Lower leg skin (tissue), 4 donors: ENCODE measurements around the gene AEBP2. TPM values are rescaled to one million over a fixed set of nuclear protein-coding genes. Genes with fewer than 3 reads are reported as not detected.
"Not testable (repeated sequence)": the region's sequence is repeated elsewhere in the genome, so short reads cannot be mapped to it uniquely, and the experiment has no call there.

Source experiments
- DNase-seq, 2 donors: peaks; one replicate each; pipeline ENCODE4 v3.0.0-alpha.2; 2019; ENCODE audit warnings: low spot score in 2 of 2
- H3K4me3 ChIP-seq: fragments of 200-600 bp; sonication (generic); 2 replicates; pipeline ENCODE4 v1.5.1; 2017; ENCODE audit warnings: mild to moderate bottlenecking, low read depth; ENCODE audit not compliant: poor library complexity, severe bottlenecking
- POLR2A ChIP-seq, 2 donors: fragments of 450-650 bp; IDR thresholded peaks; one replicate each; pipeline ENCODE4 v1.6.1; 2016 to 2017; ENCODE audit warnings: antibody characterized with exemption in 2 of 2, mild to moderate bottlenecking in 1 of 2, moderate library complexity in 1 of 2
- WGBS, 2 donors: methylation state at CpG; one replicate each; pipeline ENCODE4 v1.1.5; 2018; 5-methylcytosine and 5-hydroxymethylcytosine counted together
- intact Hi-C: fragments of 100-400 bp; cut with DNase I; formaldehyde crosslinking; loops from one replicate; pipeline ENCODE4 v1.15.0; 2023; ENCODE audit warnings: low total_unique reads
- total RNA-seq, 4 donors: library from RNA; depleted of rRNA; stranded (reverse); fragments of >200 nt; gene quantifications; one replicate each; pipeline ENCODE4 v1.1.0, GENCODE V29; 2016
- TF ChIP-seq, protein P1 (sequence below), 3 donors: fragments of 450-650 bp; IDR thresholded peaks; one replicate each; pipeline ENCODE4 v1.5.1; 2016; ENCODE audit warnings: antibody characterized with exemption in 3 of 3, mild to moderate bottlenecking in 3 of 3, moderate library complexity in 2 of 3

Gene AEBP2
- total RNA-seq, 4 donors from 2014 or later = 31.4 to 70.9 (median 54.0) TPM

- DNase-seq = no peak
- 78 to 83% methylated on average over 4 of the region's 4 CpGs for WGBS, 2 donors
- intact Hi-C loops = no loop called here
- TF ChIP-seq, protein P1, sequence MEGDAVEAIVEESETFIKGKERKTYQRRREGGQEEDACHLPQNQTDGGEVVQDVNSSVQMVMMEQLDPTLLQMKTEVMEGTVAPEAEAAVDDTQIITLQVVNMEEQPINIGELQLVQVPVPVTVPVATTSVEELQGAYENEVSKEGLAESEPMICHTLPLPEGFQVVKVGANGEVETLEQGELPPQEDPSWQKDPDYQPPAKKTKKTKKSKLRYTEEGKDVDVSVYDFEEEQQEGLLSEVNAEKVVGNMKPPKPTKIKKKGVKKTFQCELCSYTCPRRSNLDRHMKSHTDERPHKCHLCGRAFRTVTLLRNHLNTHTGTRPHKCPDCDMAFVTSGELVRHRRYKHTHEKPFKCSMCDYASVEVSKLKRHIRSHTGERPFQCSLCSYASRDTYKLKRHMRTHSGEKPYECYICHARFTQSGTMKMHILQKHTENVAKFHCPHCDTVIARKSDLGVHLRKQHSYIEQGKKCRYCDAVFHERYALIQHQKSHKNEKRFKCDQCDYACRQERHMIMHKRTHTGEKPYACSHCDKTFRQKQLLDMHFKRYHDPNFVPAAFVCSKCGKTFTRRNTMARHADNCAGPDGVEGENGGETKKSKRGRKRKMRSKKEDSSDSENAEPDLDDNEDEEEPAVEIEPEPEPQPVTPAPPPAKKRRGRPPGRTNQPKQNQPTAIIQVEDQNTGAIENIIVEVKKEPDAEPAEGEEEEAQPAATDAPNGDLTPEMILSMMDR (IDR thresholded peaks at IDR 0.05) = no peak
- TF ChIP-seq POLR2A (IDR thresholded peaks at IDR 0.05) = no peak
- H3K4me3 ChIP-seq = no peak overlapping the region
Observed at GRCh38 chr12:19545301-19545700, 106.0 kb downstream of the AEBP2 start.

- 31 to 33% methylated on average over 4 of the region's 4 CpGs for WGBS, 2 donors
- intact Hi-C loops = no loop called here
- H3K4me3 ChIP-seq = no peak overlapping the region
- TF ChIP-seq, protein P1 (IDR thresholded peaks at IDR 0.05) = no peak
- TF ChIP-seq POLR2A (IDR thresholded peaks at IDR 0.05) = no peak
- peak in 1 of 2 donors; percentile 75 for DNase-seq
Observed at GRCh38 chr12:19546027-19546426, 106.7 kb downstream of the AEBP2 start.

DNA sequence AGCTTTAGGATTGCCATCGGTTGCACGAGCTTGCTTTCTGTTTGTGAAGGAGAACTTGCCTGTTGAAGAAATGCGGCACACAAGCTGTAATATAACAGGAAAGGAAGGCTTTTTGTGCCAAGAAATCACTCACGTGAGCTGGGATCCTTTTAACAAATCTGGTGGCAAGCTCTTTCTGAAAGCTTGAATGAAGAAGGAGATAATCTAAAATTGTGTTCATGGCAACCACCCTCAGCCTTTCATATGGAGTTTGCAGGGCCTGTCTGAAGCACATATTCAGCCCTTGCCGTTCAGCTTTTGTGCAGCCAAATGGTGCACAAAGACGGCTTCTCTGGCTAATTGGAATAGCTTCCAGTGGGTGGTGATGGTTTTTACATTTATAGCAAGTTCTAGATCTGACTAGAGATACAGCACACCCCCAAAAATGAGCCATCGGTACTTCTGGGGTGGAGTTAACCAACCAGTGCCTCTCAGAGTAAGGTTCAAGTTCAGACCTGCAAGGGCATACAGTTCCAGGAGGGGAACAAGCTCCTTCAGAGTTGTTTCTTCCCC, 107.4 kb downstream of the AEBP2 start:
- TF ChIP-seq POLR2A (IDR thresholded peaks at IDR 0.05) = no peak
- TF ChIP-seq, protein P1 (IDR thresholded peaks at IDR 0.05) = no peak
- intact Hi-C loops = no loop called here
- DNase-seq = peak in 1 of 2 donors; percentile 38
- 9 to 12% methylated on average over 7 of the region's 7 CpGs for WGBS, 2 donors
- no peak overlapping the region for H3K4me3 ChIP-seq

- no peak overlapping the region for H3K4me3 ChIP-seq
- intact Hi-C loops = no loop called here
- no peak for TF ChIP-seq POLR2A (IDR thresholded peaks at IDR 0.05)
- TF ChIP-seq, protein P1 (IDR thresholded peaks at IDR 0.05) = no peak
- no peak for DNase-seq
Observed at GRCh38 chr12:19547271-19547671, 108.0 kb downstream of the AEBP2 start.

GRCh38 chr12:19548834-19549233, 109.5 kb downstream of the AEBP2 start:
- intact Hi-C loops = no loop called here
- WGBS, 2 donors = 87 to 95% methylated on average over 4 of the region's 4 CpGs
- no peak for DNase-seq
- no peak overlapping the region for H3K4me3 ChIP-seq
- TF ChIP-seq POLR2A (IDR thresholded peaks at IDR 0.05) = no peak
- TF ChIP-seq, protein P1 (IDR thresholded peaks at IDR 0.05) = no peak

DNA sequence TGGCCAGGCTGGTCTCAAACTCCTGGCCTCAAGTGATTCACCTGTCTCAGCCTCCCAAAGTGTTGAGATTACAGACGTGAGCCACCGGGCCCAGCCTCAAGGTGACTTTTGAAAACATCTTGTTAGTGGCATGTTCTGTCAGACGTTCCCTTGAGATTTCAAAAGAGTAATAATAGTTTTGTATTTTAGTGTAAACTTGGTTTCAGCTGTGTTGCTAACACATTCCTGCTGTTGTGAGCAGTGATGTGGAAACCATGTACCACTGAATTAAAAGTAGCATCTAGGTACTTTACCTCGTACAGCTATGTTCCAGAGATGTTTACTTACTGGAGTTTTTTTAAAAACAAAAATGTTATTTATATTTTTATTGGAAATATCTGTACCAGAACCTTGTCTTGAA, 111.3 kb downstream of the AEBP2 start:
- WGBS, 2 donors = 84 to 95% methylated on average over 4 of the region's 4 CpGs
- no peak for TF ChIP-seq POLR2A (IDR thresholded peaks at IDR 0.05)
- TF ChIP-seq, protein P1 (IDR thresholded peaks at IDR 0.05) = no peak
- H3K4me3 ChIP-seq = no peak overlapping the region
- intact Hi-C loops = no loop called here
- no peak for DNase-seq

GRCh38 chr12:19552441-19553097, 113.3 kb downstream of the AEBP2 start:
- H3K4me3 ChIP-seq, DNase-seq, intact Hi-C loops: not testable (repeated sequence)
- 88 to 92% methylated on average over 13 of the region's 13 CpGs for WGBS, 2 donors
